GM12878 (cell line): Measurements from ENCODE around the gene AKAP13. TPM values are rescaled to one million over a fixed set of nuclear protein-coding genes. Genes with fewer than 3 reads are reported as not detected.

Experiments
- ATAC-seq: fragments of 200-7000 bp; cut with Tn5 transposase; 3 replicates; pipeline ENCODE4 v1.9.1; 2020; ENCODE audit warnings: mild to moderate bottlenecking, moderate library complexity
- BruUV-seq: library from RNA; stranded (reverse); fragments of 400-500 nt; replicated peaks from 2 replicates; lab custom pipeline; 2021; lab: Mats Ljungman, UMichigan
- CTCF ChIA-PET: fragments of 300-600 bp; sonication (Branson Sonifier 250); formaldehyde crosslinking; extraction: SDS; loops from one replicate; lab custom pipeline; 2021; ENCODE audit warnings: inconsistent platforms; lab: Yijun Ruan, JAX
- POLR2A ChIA-PET: fragments of 350-600 bp; formaldehyde crosslinking; extraction: SDS; loops from one replicate; lab custom pipeline; 2021; ENCODE audit warnings: inconsistent platforms; lab: Charles Lee
- RAD21 ChIA-PET: fragments of 300-600 bp; sonication (Branson Sonifier 250); formaldehyde crosslinking; loops from one replicate; lab custom pipeline; 2023; ENCODE audit warnings: antibody characterized with exemption; ENCODE audit not compliant: unreplicated experiment; lab: Charles Lee
- SMC1A ChIA-PET: fragments of 300-600 bp; sonication (Branson Sonifier 250); formaldehyde crosslinking; loops from one replicate; lab custom pipeline; 2023; ENCODE audit not compliant: unreplicated experiment, uncharacterized antibody; lab: Charles Lee
- DNase-seq: peaks from one replicate; pipeline ENCODE4 v3.0.0-alpha.2; 2011; ENCODE audit warnings: low read depth, low spot score
- FAIRE-seq: peaks from 3 replicates; lab custom pipeline; 2011; peaks lifted over from hg19 to GRCh38; lab: Jason Lieb, UNC
- H2AFZ ChIP-seq: 2 replicates; pipeline ENCODE4 v1.6.0; 2011; ENCODE audit warnings: low read depth, low read length, control low read depth; ENCODE audit not compliant: control insufficient read depth
- H3K27ac ChIP-seq: 2 replicates; pipeline ENCODE4 v1.5.1; 2011; ENCODE audit warnings: control low read depth; ENCODE audit not compliant: control insufficient read depth, insufficient read depth
- H3K27me3 ChIP-seq, 2 experiments: replicated peaks in 1 of 2; 2 replicates each; pipeline versions ENCODE4 v1.6.0 to v1.6.1; 2011; ENCODE audit warnings: low read length in 1 of 2; ENCODE audit not compliant: control insufficient read depth in 2 of 2, insufficient read depth in 2 of 2
- H3K36me3 ChIP-seq, 2 experiments: 2 replicates each; pipeline ENCODE4 v1.5.1; 2011; ENCODE audit warnings: low read length in 1 of 2; ENCODE audit not compliant: control insufficient read depth in 2 of 2, insufficient read depth in 2 of 2
- H3K4me1 ChIP-seq: 2 replicates; pipeline ENCODE4 v1.6.1; 2011; ENCODE audit warnings: mild to moderate bottlenecking, low read length, moderate library complexity, mixed read lengths; ENCODE audit not compliant: control insufficient read depth, insufficient read depth
- H3K4me2 ChIP-seq: 2 replicates; pipeline ENCODE4 v1.6.0; 2011; ENCODE audit warnings: control low read depth; ENCODE audit not compliant: control insufficient read depth, insufficient read depth
- H3K4me3 ChIP-seq: fragments of 200-600 bp; sonication (generic); 2 replicates; pipeline ENCODE4 v1.5.1; 2016
- H3K79me2 ChIP-seq: 2 replicates; pipeline ENCODE4 v1.6.0; 2011; ENCODE audit warnings: low read length; ENCODE audit not compliant: control insufficient read depth, insufficient read depth
- H3K9ac ChIP-seq: 2 replicates; pipeline ENCODE4 v1.8.0; 2011; ENCODE audit warnings: low read length, control low read depth, mixed read lengths; ENCODE audit not compliant: control insufficient read depth, insufficient read depth
- H3K9me3 ChIP-seq: replicated peaks from 3 replicates; pipeline ENCODE4 v1.5.1; 2011; ENCODE audit warnings: mild to moderate bottlenecking, low read length; ENCODE audit not compliant: control insufficient read depth, insufficient read depth
- H4K20me1 ChIP-seq: 2 replicates; pipeline ENCODE4 v1.6.0; 2011; ENCODE audit not compliant: control insufficient read depth, insufficient read depth
- E2F4 ChIP-seq: IDR thresholded peaks from 2 replicates; pipeline ENCODE4 v1.6.1; 2012; ENCODE audit warnings: low read depth, low read length, improper control_type of control experiment
- EP300 ChIP-seq, 2 experiments: fragments of 150-350 bp in 1 of 2; IDR thresholded peaks; 2 replicates each; pipeline ENCODE4 v1.6.1; 2011 to 2012; ENCODE audit warnings: low read depth in 2 of 2, low read length in 2 of 2, borderline replicate concordance in 1 of 2, improper control_type of control experiment in 1 of 2, inconsistent platforms in 1 of 2; ENCODE audit not compliant: control insufficient read depth in 1 of 2
- ESRRA ChIP-seq: IDR thresholded peaks from 2 replicates; pipeline ENCODE4 v1.6.1; 2012; ENCODE audit warnings: mild to moderate bottlenecking, low read length, improper control_type of control experiment
- IKZF2 ChIP-seq, 2 experiments: fragments of 450-650 bp; IDR thresholded peaks; 2 replicates each; pipeline ENCODE4 v1.6.1; 2017; ENCODE audit warnings: mild to moderate bottlenecking in 2 of 2, moderate library complexity in 2 of 2
- MEF2B ChIP-seq: fragments of 450-650 bp; IDR thresholded peaks from 2 replicates; pipeline ENCODE4 v1.6.1; 2018; ENCODE audit warnings: mild to moderate bottlenecking, moderate library complexity; ENCODE audit not compliant: partially characterized antibody, poor library complexity, severe bottlenecking
- NR2C2 ChIP-seq: IDR thresholded peaks from 2 replicates; pipeline ENCODE4 v1.6.1; 2011; ENCODE audit warnings: borderline replicate concordance, low read depth; ENCODE audit not compliant: control insufficient read depth, insufficient read length
- POLR2AphosphoS5 ChIP-seq: IDR thresholded peaks from 2 replicates; pipeline ENCODE4 v1.6.1; 2011; ENCODE audit warnings: mild to moderate bottlenecking, low read length, inconsistent platforms
- SPI1 ChIP-seq: IDR thresholded peaks from 2 replicates; pipeline ENCODE4 v1.6.1; 2011; ENCODE audit warnings: low read depth, mild to moderate bottlenecking, low read length, moderate library complexity, borderline replicate concordance; ENCODE audit not compliant: insufficient read depth
- ZBTB33 ChIP-seq: fragments of 450-650 bp; IDR thresholded peaks from 2 replicates; pipeline ENCODE4 v1.6.1; 2017; ENCODE audit warnings: mild to moderate bottlenecking
- WGBS: methylation state at CpG from one replicate; pipeline ENCODE4 v1.1.6; 2016; ENCODE audit warnings: low lambda C conversion rate; ENCODE audit not compliant: insufficient replicate concordance, insufficient coverage; ENCODE audit errors: missing lambda C conversion rate; 5-methylcytosine and 5-hydroxymethylcytosine counted together
- in situ Hi-C: fragments of 300-500 bp; cut with MboI; formaldehyde crosslinking; loops from 9 replicates; pipeline ENCODE4 v1.14.3; 2018; ENCODE audit warnings: mixed read lengths
- intact Hi-C: fragments of 100-400 bp; cut with micrococcal nuclease; formaldehyde crosslinking; loops from one replicate; pipeline ENCODE4 v1.14.2; 2022; ENCODE audit not compliant: unreplicated experiment
- polyA plus RNA-seq, 11 experiments: library from polyadenylated mRNA; depleted of rRNA in 4 of 11; unstranded in 6 of 11; stranded (reverse) in 5 of 11; fragments of >200 nt; fragmentation: Nextera tagmentation in 4 of 11; fragmentation: Illumina TruSeq in 1 of 11; extraction: Ambion mirVana in 4 of 11; extraction: Trizol in 1 of 11; gene quantifications; 1 replicate in 1 of 11; 2 replicates in 10 of 11; pipeline versions ENCODE4 v1.2.1 to v1.2.3, GENCODE V29; 2011 to 2016; ENCODE audit warnings: inconsistent platforms in 2 of 11, missing spikeins in 2 of 11, low read depth in 1 of 11
- total RNA-seq, 4 experiments: library from RNA; depleted of rRNA in 3 of 4; stranded (reverse); fragments of >200 nt in 3 of 4; fragmentation: Illumina TruSeq in 1 of 4; extraction: Trizol in 1 of 4; gene quantifications; 2 replicates each; pipeline versions ENCODE4 v1.2.1 to v1.2.3, GENCODE V29; 2013 to 2021

Gene AKAP13
- total and polyA plus RNA-seq, 10 of the 15 experiments (the other 5 are each of a cell fraction or from before 2014, with no cell fraction given), result 14.4 to 74.9 (median 55.1) TPM

- no peaks in the 10 kb centered on the region for H4K20me1 ChIP-seq
- ATAC-seq, result no peak
- peaks cover 51% of the 10 kb centered on the region for H3K4me1 ChIP-seq
- no peak overlapping the region for H3K4me3 ChIP-seq
- 48% methylated on average over 14 of the region's 14 CpGs for WGBS
- CTCF ChIA-PET, result interaction anchor here (0.7 to 1.6 kb wide), 4 partner anchors 38 to 166 kb away, joined by 3 to 6 read pairs (median 3); no protein-coding TSS in a partner anchor
- peaks cover 20% of the 10 kb centered on the region for H3K79me2 ChIP-seq
- in situ Hi-C loops, result no loop called here
- H2AFZ ChIP-seq, result no peak overlapping the region
- peak overlapping the region; percentile 82; the same call in 1 of the 2 replicates for H3K27ac ChIP-seq
- intact Hi-C loops, result loop anchor here (5.0 kb wide), 3 partner anchors 112 to 283 kb away; no protein-coding TSS in a partner anchor
- no peak overlapping the region for H3K9ac ChIP-seq
- SMC1A ChIA-PET, result interaction anchor here (1.0 to 3.8 kb wide), 8 partner anchors 24 to 140 kb away, joined by 3 to 16 read pairs (median 4); no protein-coding TSS in a partner anchor
- no peak for DNase-seq
- TF ChIP-seq E2F4 (no peak), ESRRA (no peak), SPI1 (peak; percentile 62; the same call in 1 of the 2 replicates), EP300 (IDR thresholded peaks at IDR 0.05; ENCODE audit: borderline replicate concordance in 1 of 2, control insufficient read depth in 1 of 2, low read depth in 2 of 2, low read length in 2 of 2) (0 out of 4 replicates have a peak, but pooled peaks of 1 of the 2 experiments have one; percentile 21), MEF2B (no peak), ZBTB33 (no peak), POLR2AphosphoS5 (no peak), IKZF2 (IDR thresholded peaks at IDR 0.05) (peak; percentile 22 to 35; a peak in 2 of 4 replicates), NR2C2 (no peak)
- TF ChIP-seq, all 136 proteins: peak for 3
- Histone ChIP-seq H3K27me3 (no peaks in the 10 kb centered on the region), H3K9me3 (no peaks in the 10 kb centered on the region), H3K36me3 (peaks cover 9 to 10% of the 10 kb centered on the region in 2 experiments), H3K4me2 (no peak overlapping the region)
- FAIRE-seq, result no peak
- POLR2A ChIA-PET, result no interaction called here
- BruUV-seq, result no TSS peak
- RAD21 ChIA-PET, result interaction anchor here (0.8 to 1.8 kb wide), 4 partner anchors 20 to 290 kb away, joined by 3 to 5 read pairs (median 4); no protein-coding TSS in a partner anchor
Observed at GRCh38 chr15:85579957-85580694, 199.7 kb downstream of the AKAP13 start.
